Liver (tissue), 9 donors: ENCODE measurements around the gene NDUFS5. TPM values are rescaled to one million over a fixed set of nuclear protein-coding genes. Genes with fewer than 3 reads are reported as not detected.
"Not testable (repeated sequence)": the region's sequence is repeated elsewhere in the genome, so short reads cannot be mapped to it uniquely, and the experiment has no call there.

Experiments
- DNase-seq: peaks from one replicate; pipeline ENCODE4 v3.0.0-alpha.2; 2017; ENCODE audit warnings: low spot score
- H3K27ac ChIP-seq, 2 donors: one replicate each; pipeline ENCODE4 v1.7.0; 2013; ENCODE audit warnings: inconsistent platforms in 2 of 2, low read length in 2 of 2, control low read depth in 1 of 2, low read depth in 1 of 2, mild to moderate bottlenecking in 1 of 2
- H3K27me3 ChIP-seq, 4 donors: one replicate each; pipeline versions ENCODE4 v1.6.1 to v1.7.0; 2013; ENCODE audit warnings: low read length in 3 of 4, inconsistent platforms in 1 of 4, mild to moderate bottlenecking in 1 of 4, moderate library complexity in 1 of 4; ENCODE audit not compliant: control insufficient read depth in 4 of 4, insufficient read depth in 4 of 4
- H3K36me3 ChIP-seq, 4 donors: one replicate each; pipeline versions ENCODE4 v1.6.1 to v1.7.0; 2013; ENCODE audit warnings: low read length in 3 of 4, mild to moderate bottlenecking in 3 of 4, low read depth in 1 of 4, moderate library complexity in 1 of 4; ENCODE audit not compliant: control insufficient read depth in 4 of 4, insufficient read depth in 3 of 4
- H3K4me1 ChIP-seq, 4 donors: one replicate each; pipeline versions ENCODE4 v1.6.1 to v1.7.0; 2013; ENCODE audit warnings: low read length in 3 of 4, mild to moderate bottlenecking in 3 of 4, moderate library complexity in 1 of 4; ENCODE audit not compliant: control insufficient read depth in 4 of 4, insufficient read depth in 4 of 4
- H3K4me3 ChIP-seq, 3 donors: one replicate each; pipeline versions ENCODE4 v1.6.1 to v1.7.0; 2013; ENCODE audit warnings: low read length in 3 of 3, control low read depth in 1 of 3, low read depth in 1 of 3, mild to moderate bottlenecking in 1 of 3
- H3K9ac ChIP-seq, 2 donors: one replicate each; pipeline ENCODE4 v1.7.0; 2013; ENCODE audit warnings: low read length in 2 of 2, mild to moderate bottlenecking in 2 of 2, moderate library complexity in 2 of 2, control low read depth in 1 of 2, low read depth in 1 of 2
- H3K9me3 ChIP-seq, 4 donors: one replicate each; pipeline versions ENCODE4 v1.6.1 to v1.7.0; 2013; ENCODE audit warnings: low read length in 3 of 4; ENCODE audit not compliant: control insufficient read depth in 4 of 4
- EGR1 ChIP-seq, 2 donors: IDR thresholded peaks; 2 replicates each; pipeline ENCODE4 v1.6.1; 2016 to 2018; ENCODE audit warnings: antibody characterized with exemption in 2 of 2, low read depth in 2 of 2
- FOXA1 ChIP-seq: IDR thresholded peaks from 2 replicates; pipeline ENCODE4 v1.6.1; 2016; ENCODE audit warnings: antibody characterized with exemption
- FOXA2 ChIP-seq: IDR thresholded peaks from 2 replicates; pipeline ENCODE4 v1.6.1; 2016; ENCODE audit warnings: antibody characterized with exemption
- GABPA ChIP-seq, 2 donors: IDR thresholded peaks in 1 of 2; conservative IDR thresholded peaks in 1 of 2; 2 replicates each; pipeline ENCODE4 v1.6.1; 2016; ENCODE audit warnings: antibody characterized with exemption in 2 of 2, mild to moderate bottlenecking in 1 of 2, moderate library complexity in 1 of 2
- HNF4A ChIP-seq, 2 donors: conservative IDR thresholded peaks; 2 replicates each; pipeline ENCODE4 v1.6.1; 2016; ENCODE audit warnings: antibody characterized with exemption in 2 of 2, mild to moderate bottlenecking in 2 of 2
- HNF4G ChIP-seq: IDR thresholded peaks from 2 replicates; pipeline ENCODE4 v1.6.1; 2016; ENCODE audit warnings: antibody characterized with exemption
- NR2F2 ChIP-seq: IDR thresholded peaks from 2 replicates; pipeline ENCODE4 v1.6.1; 2016; ENCODE audit warnings: antibody characterized with exemption
- RAD21 ChIP-seq, 2 donors: IDR thresholded peaks; 2 replicates each; pipeline ENCODE4 v1.6.1; 2016; ENCODE audit warnings: antibody characterized with exemption in 2 of 2, mild to moderate bottlenecking in 2 of 2
- RXRA ChIP-seq, 2 donors: IDR thresholded peaks; 2 replicates each; pipeline ENCODE4 v1.6.1; 2017 to 2018; ENCODE audit warnings: antibody characterized with exemption in 2 of 2, mild to moderate bottlenecking in 1 of 2
- SP1 ChIP-seq: IDR thresholded peaks from 2 replicates; pipeline ENCODE4 v1.6.1; 2018; ENCODE audit warnings: antibody characterized with exemption, mild to moderate bottlenecking
- TAF1 ChIP-seq: conservative IDR thresholded peaks from 2 replicates; pipeline ENCODE4 v1.6.1; 2016; ENCODE audit warnings: antibody characterized with exemption, mild to moderate bottlenecking
- YY1 ChIP-seq: IDR thresholded peaks from 2 replicates; pipeline ENCODE4 v1.6.1; 2016; ENCODE audit warnings: antibody characterized with exemption, mild to moderate bottlenecking
- WGBS: extraction: QIAGEN DNeasy Blood & Tissue Kit; methylation state at CpG from one replicate; pipeline ENCODE4 v1.1.7; 2013; 5-methylcytosine and 5-hydroxymethylcytosine counted together
- polyA plus RNA-seq, 2 donors: library from polyadenylated mRNA; stranded (reverse) in 1 of 2; unstranded in 1 of 2; fragments of 200-250 nt in 1 of 2; fragments of >200 nt in 1 of 2; fragmentation: Nextera tagmentation in 1 of 2; extraction: Ambion mirVana in 1 of 2; gene quantifications; one replicate each; pipeline versions ENCODE4 v1.2.1 to v1.2.3, GENCODE V29; 2013 to 2015
- total RNA-seq, 2 donors: library from RNA; depleted of rRNA; stranded (reverse); fragments of >200 nt; gene quantifications; one replicate each; pipeline ENCODE4 v1.2.3, GENCODE V29; 2014
- TF ChIP-seq, protein P1 (sequence below): fragments of 150-350 bp; IDR thresholded peaks from 2 replicates; pipeline ENCODE4 v1.5.1; 2017; ENCODE audit warnings: improper control_type of control experiment, low read depth, low read length; ENCODE audit not compliant: missing input control
- TF ChIP-seq, protein P2 (sequence below): IDR thresholded peaks from 2 replicates; pipeline ENCODE4 v1.6.1; 2016; ENCODE audit warnings: antibody characterized with exemption
- TF ChIP-seq, protein P3 (sequence below): IDR thresholded peaks from 2 replicates; pipeline ENCODE4 v1.6.1; 2016; ENCODE audit warnings: antibody characterized with exemption, mild to moderate bottlenecking
- TF ChIP-seq, protein P4 (sequence below): IDR thresholded peaks from 2 replicates; pipeline ENCODE4 v1.6.1; 2016; ENCODE audit warnings: antibody characterized with exemption
- TF ChIP-seq, protein P5 (sequence below): IDR thresholded peaks from 2 replicates; pipeline ENCODE4 v1.6.1; 2016; ENCODE audit warnings: antibody characterized with exemption
- donor health status: healthy.
- donor health status: healthy.
- donor health status: healthy.
- donor health status: healthy.
- donor health status: healthy.

NDUFS5 gene
- total and polyA plus RNA-seq, 4 donors = 193 to 308 (median 236) TPM

DNA sequence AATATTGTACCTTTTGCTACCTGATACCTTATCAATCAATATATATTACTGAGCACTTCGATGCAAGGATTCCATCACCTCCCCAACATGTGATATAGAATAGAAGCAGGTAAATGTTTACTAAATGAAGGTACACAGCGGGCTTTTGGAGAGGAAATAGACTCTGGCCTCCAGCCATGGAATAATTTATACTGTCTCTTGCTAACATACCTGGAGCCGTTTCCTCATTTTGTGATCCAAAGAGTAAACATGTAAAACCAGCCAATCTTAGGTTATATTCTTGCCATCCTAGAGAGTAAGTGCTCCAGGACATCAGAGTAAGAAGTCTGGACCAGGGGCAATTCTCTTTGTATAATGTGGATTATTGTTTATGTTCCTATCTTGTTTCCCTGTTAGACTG is 39.4 kb downstream of the NDUFS5 start:
- no peak for DNase-seq
- H3K27me3 ChIP-seq = no peaks in the 10 kb centered on the region
- TF ChIP-seq, protein P1, sequence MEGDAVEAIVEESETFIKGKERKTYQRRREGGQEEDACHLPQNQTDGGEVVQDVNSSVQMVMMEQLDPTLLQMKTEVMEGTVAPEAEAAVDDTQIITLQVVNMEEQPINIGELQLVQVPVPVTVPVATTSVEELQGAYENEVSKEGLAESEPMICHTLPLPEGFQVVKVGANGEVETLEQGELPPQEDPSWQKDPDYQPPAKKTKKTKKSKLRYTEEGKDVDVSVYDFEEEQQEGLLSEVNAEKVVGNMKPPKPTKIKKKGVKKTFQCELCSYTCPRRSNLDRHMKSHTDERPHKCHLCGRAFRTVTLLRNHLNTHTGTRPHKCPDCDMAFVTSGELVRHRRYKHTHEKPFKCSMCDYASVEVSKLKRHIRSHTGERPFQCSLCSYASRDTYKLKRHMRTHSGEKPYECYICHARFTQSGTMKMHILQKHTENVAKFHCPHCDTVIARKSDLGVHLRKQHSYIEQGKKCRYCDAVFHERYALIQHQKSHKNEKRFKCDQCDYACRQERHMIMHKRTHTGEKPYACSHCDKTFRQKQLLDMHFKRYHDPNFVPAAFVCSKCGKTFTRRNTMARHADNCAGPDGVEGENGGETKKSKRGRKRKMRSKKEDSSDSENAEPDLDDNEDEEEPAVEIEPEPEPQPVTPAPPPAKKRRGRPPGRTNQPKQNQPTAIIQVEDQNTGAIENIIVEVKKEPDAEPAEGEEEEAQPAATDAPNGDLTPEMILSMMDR = no peak
- TF ChIP-seq FOXA1 (no peak), YY1 (no peak), NR2F2 (no peak), GABPA (IDR thresholded peaks at IDR 0.05 in 1 of 2, conservative IDR thresholded peaks at IDR 0.05 in 1 of 2) (no peak), HNF4A (conservative IDR thresholded peaks at IDR 0.05) (no peak), EGR1 (IDR thresholded peaks at IDR 0.05; ENCODE audit: low read depth in 2 of 2) (no peak), RXRA (IDR thresholded peaks at IDR 0.05) (no peak), FOXA2 (no peak), SP1 (no peak), HNF4G (no peak), RAD21 (IDR thresholded peaks at IDR 0.05) (no peak), TAF1 (no peak)
- TF ChIP-seq, protein P2, sequence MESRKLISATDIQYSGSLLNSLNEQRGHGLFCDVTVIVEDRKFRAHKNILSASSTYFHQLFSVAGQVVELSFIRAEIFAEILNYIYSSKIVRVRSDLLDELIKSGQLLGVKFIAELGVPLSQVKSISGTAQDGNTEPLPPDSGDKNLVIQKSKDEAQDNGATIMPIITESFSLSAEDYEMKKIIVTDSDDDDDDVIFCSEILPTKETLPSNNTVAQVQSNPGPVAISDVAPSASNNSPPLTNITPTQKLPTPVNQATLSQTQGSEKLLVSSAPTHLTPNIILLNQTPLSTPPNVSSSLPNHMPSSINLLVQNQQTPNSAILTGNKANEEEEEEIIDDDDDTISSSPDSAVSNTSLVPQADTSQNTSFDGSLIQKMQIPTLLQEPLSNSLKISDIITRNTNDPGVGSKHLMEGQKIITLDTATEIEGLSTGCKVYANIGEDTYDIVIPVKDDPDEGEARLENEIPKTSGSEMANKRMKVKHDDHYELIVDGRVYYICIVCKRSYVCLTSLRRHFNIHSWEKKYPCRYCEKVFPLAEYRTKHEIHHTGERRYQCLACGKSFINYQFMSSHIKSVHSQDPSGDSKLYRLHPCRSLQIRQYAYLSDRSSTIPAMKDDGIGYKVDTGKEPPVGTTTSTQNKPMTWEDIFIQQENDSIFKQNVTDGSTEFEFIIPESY = no peak
- TF ChIP-seq, protein P3, sequence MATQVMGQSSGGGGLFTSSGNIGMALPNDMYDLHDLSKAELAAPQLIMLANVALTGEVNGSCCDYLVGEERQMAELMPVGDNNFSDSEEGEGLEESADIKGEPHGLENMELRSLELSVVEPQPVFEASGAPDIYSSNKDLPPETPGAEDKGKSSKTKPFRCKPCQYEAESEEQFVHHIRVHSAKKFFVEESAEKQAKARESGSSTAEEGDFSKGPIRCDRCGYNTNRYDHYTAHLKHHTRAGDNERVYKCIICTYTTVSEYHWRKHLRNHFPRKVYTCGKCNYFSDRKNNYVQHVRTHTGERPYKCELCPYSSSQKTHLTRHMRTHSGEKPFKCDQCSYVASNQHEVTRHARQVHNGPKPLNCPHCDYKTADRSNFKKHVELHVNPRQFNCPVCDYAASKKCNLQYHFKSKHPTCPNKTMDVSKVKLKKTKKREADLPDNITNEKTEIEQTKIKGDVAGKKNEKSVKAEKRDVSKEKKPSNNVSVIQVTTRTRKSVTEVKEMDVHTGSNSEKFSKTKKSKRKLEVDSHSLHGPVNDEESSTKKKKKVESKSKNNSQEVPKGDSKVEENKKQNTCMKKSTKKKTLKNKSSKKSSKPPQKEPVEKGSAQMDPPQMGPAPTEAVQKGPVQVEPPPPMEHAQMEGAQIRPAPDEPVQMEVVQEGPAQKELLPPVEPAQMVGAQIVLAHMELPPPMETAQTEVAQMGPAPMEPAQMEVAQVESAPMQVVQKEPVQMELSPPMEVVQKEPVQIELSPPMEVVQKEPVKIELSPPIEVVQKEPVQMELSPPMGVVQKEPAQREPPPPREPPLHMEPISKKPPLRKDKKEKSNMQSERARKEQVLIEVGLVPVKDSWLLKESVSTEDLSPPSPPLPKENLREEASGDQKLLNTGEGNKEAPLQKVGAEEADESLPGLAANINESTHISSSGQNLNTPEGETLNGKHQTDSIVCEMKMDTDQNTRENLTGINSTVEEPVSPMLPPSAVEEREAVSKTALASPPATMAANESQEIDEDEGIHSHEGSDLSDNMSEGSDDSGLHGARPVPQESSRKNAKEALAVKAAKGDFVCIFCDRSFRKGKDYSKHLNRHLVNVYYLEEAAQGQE = no peak
- TF ChIP-seq, protein P4, sequence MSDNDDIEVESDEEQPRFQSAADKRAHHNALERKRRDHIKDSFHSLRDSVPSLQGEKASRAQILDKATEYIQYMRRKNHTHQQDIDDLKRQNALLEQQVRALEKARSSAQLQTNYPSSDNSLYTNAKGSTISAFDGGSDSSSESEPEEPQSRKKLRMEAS = no peak
- TF ChIP-seq, protein P5, sequence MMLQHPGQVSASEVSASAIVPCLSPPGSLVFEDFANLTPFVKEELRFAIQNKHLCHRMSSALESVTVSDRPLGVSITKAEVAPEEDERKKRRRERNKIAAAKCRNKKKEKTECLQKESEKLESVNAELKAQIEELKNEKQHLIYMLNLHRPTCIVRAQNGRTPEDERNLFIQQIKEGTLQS = no peak
- WGBS = 75% methylated on average over 3 of the region's 3 CpGs
- no peak overlapping the region for H3K4me3 ChIP-seq
- no peak overlapping the region for H3K27ac ChIP-seq
- H3K36me3 ChIP-seq = no peaks in the 10 kb centered on the region
- H3K9ac ChIP-seq = no peak overlapping the region
- H3K9me3 ChIP-seq = no peaks in the 10 kb centered on the region
- H3K4me1 ChIP-seq = no peaks in the 10 kb centered on the region

DNA sequence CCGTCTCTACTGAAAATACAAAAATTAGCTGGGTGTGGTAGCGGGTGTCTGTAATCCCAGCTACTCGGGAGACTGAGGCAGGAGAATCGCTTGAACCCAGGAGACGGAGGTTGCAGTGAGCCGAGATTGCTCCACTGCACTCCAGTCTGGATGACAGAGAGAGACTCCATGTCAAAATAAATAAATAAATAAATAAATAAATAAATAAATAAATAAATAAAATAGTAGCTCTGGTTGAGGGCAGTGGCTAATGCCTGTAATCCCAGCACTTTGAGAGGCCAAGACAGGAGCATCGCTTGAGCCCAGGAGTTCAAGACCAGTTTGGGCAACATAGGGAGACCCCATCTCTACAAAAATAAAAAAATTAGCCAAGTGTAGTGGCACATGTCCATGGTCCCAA is 42.1 kb downstream of the NDUFS5 start:
- H3K4me3 ChIP-seq, H3K36me3 ChIP-seq, H3K4me1 ChIP-seq, H3K27ac ChIP-seq, H3K9ac ChIP-seq, H3K9me3 ChIP-seq, H3K27me3 ChIP-seq, DNase-seq: not testable (repeated sequence)
- 98% methylated on average over 7 of the region's 7 CpGs for WGBS

DNA sequence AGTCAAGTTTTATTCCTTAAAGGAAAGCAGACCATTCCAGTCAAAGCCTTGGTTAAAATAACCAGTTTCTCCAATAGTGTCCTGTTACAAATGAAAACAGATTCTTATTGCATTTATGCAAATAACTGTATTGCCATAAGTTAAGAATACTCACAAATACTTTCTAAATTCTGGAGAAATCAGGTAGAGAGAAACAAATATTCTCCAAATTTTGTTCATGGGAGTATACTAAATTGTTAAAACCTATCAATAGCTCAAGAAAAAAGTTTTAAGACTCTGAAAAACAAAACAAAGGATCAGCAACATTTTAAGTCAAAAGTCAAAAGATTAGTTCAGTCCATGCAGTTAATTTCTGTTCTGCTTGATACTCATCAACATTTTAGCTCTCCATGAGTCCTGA is 45.4 kb downstream of the NDUFS5 start:
- not testable (repeated sequence) for H3K9ac ChIP-seq, H3K27me3 ChIP-seq, H3K4me1 ChIP-seq, H3K27ac ChIP-seq, H3K36me3 ChIP-seq, H3K9me3 ChIP-seq, H3K4me3 ChIP-seq, DNase-seq
